Dendritic cell treated with granulocyte-macrophage colony-stimulating factor and Interleukin-4, amounts not matched to agents 40 ng/mL and 50 ng/mL, for 4 days (primary cell): ENCODE results near the gene FFAR1.
"Not testable (repeated sequence)": the region's sequence is repeated elsewhere in the genome, so short reads cannot be mapped to it uniquely, and the experiment has no call there.

Source experiments
- H3K27ac Mint-ChIP-seq: one replicate; pipeline ENCODE4 v1.8.0; 2022; ENCODE audit warnings: mild to moderate bottlenecking, mixed read lengths
- H3K27me3 Mint-ChIP-seq: one replicate; pipeline ENCODE4 v1.8.0; 2022; ENCODE audit warnings: mild to moderate bottlenecking, mixed read lengths
- H3K36me3 Mint-ChIP-seq: one replicate; pipeline ENCODE4 v1.8.0; 2022; ENCODE audit warnings: low read depth, mixed read lengths
- H3K4me1 Mint-ChIP-seq: one replicate; pipeline ENCODE4 v1.8.0; 2022; ENCODE audit warnings: low read depth, mixed read lengths
- H3K4me3 Mint-ChIP-seq: one replicate; pipeline ENCODE4 v1.8.0; 2022; ENCODE audit warnings: mild to moderate bottlenecking, moderate library complexity, mixed read lengths
- H3K9me3 Mint-ChIP-seq: one replicate; pipeline ENCODE4 v1.8.0; 2022; ENCODE audit warnings: mixed read lengths
- intact Hi-C: fragments of 100-400 bp; cut with micrococcal nuclease; formaldehyde crosslinking; loops from one replicate; pipeline ENCODE4 v1.15.0; 2022

FFAR1 gene

GRCh38 chr19:35352448-35353304 lies 5.0 kb downstream of the FFAR1 start:
- peaks cover 51% of the 10 kb centered on the region for H3K4me1 Mint-ChIP-seq
- H3K9me3 Mint-ChIP-seq = no peaks in the 10 kb centered on the region
- no peaks in the 10 kb centered on the region for H3K36me3 Mint-ChIP-seq
- no peak overlapping the region for H3K27ac Mint-ChIP-seq
- H3K27me3 Mint-ChIP-seq = peaks cover 33% of the 10 kb centered on the region
- H3K4me3 Mint-ChIP-seq = no peak overlapping the region
- intact Hi-C loops = loop anchor here (2.0 to 10.0 kb wide), 3 partner anchors 62 to 240 kb away; no protein-coding TSS in a partner anchor

- intact Hi-C loops = loop anchor here (2.0 to 10.0 kb wide), 3 partner anchors 61 to 239 kb away; no protein-coding TSS in a partner anchor
- Mint-ChIP-seq H3K36me3 (no peaks in the 10 kb centered on the region), H3K27ac (no peak overlapping the region), H3K27me3 (peaks cover 33% of the 10 kb centered on the region), H3K4me1 (peaks cover 54% of the 10 kb centered on the region), H3K9me3 (no peaks in the 10 kb centered on the region), H3K4me3 (no peak overlapping the region)
Observed at GRCh38 chr19:35353635-35354034, 5.9 kb downstream of the FFAR1 start.

GRCh38 chr19:35354898-35355297 lies 7.2 kb downstream of the FFAR1 start:
- peaks cover 46% of the 10 kb centered on the region for H3K4me1 Mint-ChIP-seq
- H3K36me3 Mint-ChIP-seq = no peaks in the 10 kb centered on the region
- H3K27me3 Mint-ChIP-seq = peaks cover 25% of the 10 kb centered on the region
- H3K27ac Mint-ChIP-seq = no peak overlapping the region
- intact Hi-C loops = loop anchor here (5.0 to 10.0 kb wide), 2 partner anchors 60 to 237 kb away; no protein-coding TSS in a partner anchor
- no peak overlapping the region for H3K4me3 Mint-ChIP-seq
- H3K9me3 Mint-ChIP-seq = no peaks in the 10 kb centered on the region

GRCh38 chr19:35355791-35356460 lies 8.2 kb downstream of the FFAR1 start:
- H3K27me3 Mint-ChIP-seq = peaks cover 18% of the 10 kb centered on the region
- H3K4me3 Mint-ChIP-seq = no peak overlapping the region
- H3K9me3 Mint-ChIP-seq = no peaks in the 10 kb centered on the region
- peak overlapping the region; percentile 64 for H3K27ac Mint-ChIP-seq
- peaks cover 37% of the 10 kb centered on the region for H3K4me1 Mint-ChIP-seq
- intact Hi-C loops = loop anchor here (10.0 kb wide), 1 partner anchor 59 kb away; no protein-coding TSS in a partner anchor
- H3K36me3 Mint-ChIP-seq = no peaks in the 10 kb centered on the region

- intact Hi-C loops = loop anchor here (10.0 kb wide), 1 partner anchor 57 kb away; no protein-coding TSS in a partner anchor
- H3K36me3 Mint-ChIP-seq = no peaks in the 10 kb centered on the region
- H3K4me1 Mint-ChIP-seq = peaks cover 28% of the 10 kb centered on the region
- no peaks in the 10 kb centered on the region for H3K9me3 Mint-ChIP-seq
- H3K27me3 Mint-ChIP-seq = peaks cover 4% of the 10 kb centered on the region
- H3K27ac Mint-ChIP-seq = peak within 1 kb of the TSS; percentile 60
- H3K4me3 Mint-ChIP-seq = peak within 1 kb of the TSS; percentile 39
Observed at GRCh38 chr19:35357867-35358573, 10.3 kb downstream of the FFAR1 start, which contains the start of gene FFAR3. FFAR3 (plus strand) TSS chr19:35358460; CDS start chr19:35358891, 431 bp downstream.

GRCh38 chr19:35358834-35359233 lies 11.1 kb downstream of the FFAR1 start:
- Mint-ChIP-seq H3K4me1 (peaks cover 28% of the 10 kb centered on the region), H3K27ac (peak overlapping the region; percentile 60), H3K4me3 (peak overlapping the region; percentile 39)
- not testable (repeated sequence) for H3K9me3 Mint-ChIP-seq, H3K36me3 Mint-ChIP-seq, H3K27me3 Mint-ChIP-seq
- intact Hi-C loops = loop anchor here (10.0 kb wide), 1 partner anchor 56 kb away; no protein-coding TSS in a partner anchor

- H3K9me3 Mint-ChIP-seq = not testable (repeated sequence)
Observed at GRCh38 chr19:35359395-35359794, 11.7 kb downstream of the FFAR1 start.

GRCh38 chr19:35360081-35360480 lies 12.4 kb downstream of the FFAR1 start:
- H3K9me3 Mint-ChIP-seq, H3K4me3 Mint-ChIP-seq, H3K27ac Mint-ChIP-seq, H3K36me3 Mint-ChIP-seq, H3K27me3 Mint-ChIP-seq, intact Hi-C loops: not testable (repeated sequence)
- H3K4me1 Mint-ChIP-seq = peaks cover 28% of the 10 kb centered on the region

More at GRCh38 chr19:35359395-35359794, 11.7 kb downstream of the FFAR1 start:
- H3K36me3 Mint-ChIP-seq, H3K27me3 Mint-ChIP-seq, H3K4me3 Mint-ChIP-seq: not testable (repeated sequence)
- H3K27ac Mint-ChIP-seq = peak overlapping the region; percentile 60
- peaks cover 28% of the 10 kb centered on the region for H3K4me1 Mint-ChIP-seq
- intact Hi-C loops = loop anchor here (10.0 kb wide), 1 partner anchor 55 kb away; no protein-coding TSS in a partner anchor

- Mint-ChIP-seq H3K4me3 (no peak overlapping the region), H3K27me3 (peaks cover 2% of the 10 kb centered on the region), H3K9me3 (no peaks in the 10 kb centered on the region), H3K27ac (no peak overlapping the region), H3K4me1 (peaks cover 26% of the 10 kb centered on the region), H3K36me3 (no peaks in the 10 kb centered on the region)
- intact Hi-C loops = no loop called here
Observed at GRCh38 chr19:35360880-35361420, 13.2 kb downstream of the FFAR1 start.

- H3K27ac Mint-ChIP-seq = no peak overlapping the region
- intact Hi-C loops = no loop called here
- peaks cover 16% of the 10 kb centered on the region for H3K4me1 Mint-ChIP-seq
- no peaks in the 10 kb centered on the region for H3K9me3 Mint-ChIP-seq
- H3K36me3 Mint-ChIP-seq = no peaks in the 10 kb centered on the region
- H3K27me3 Mint-ChIP-seq = no peaks in the 10 kb centered on the region
- H3K4me3 Mint-ChIP-seq = no peak overlapping the region
Observed at GRCh38 chr19:35362261-35363000, 14.7 kb downstream of the FFAR1 start.

GRCh38 chr19:35363001-35363590 lies 15.4 kb downstream of the FFAR1 start:
- no peaks in the 10 kb centered on the region for H3K9me3 Mint-ChIP-seq
- H3K27ac Mint-ChIP-seq = no peak overlapping the region
- no peaks in the 10 kb centered on the region for H3K27me3 Mint-ChIP-seq
- H3K4me3 Mint-ChIP-seq = no peak overlapping the region
- intact Hi-C loops = no loop called here
- no peaks in the 10 kb centered on the region for H3K36me3 Mint-ChIP-seq
- H3K4me1 Mint-ChIP-seq = peaks cover 9% of the 10 kb centered on the region

GRCh38 chr19:35363711-35364425 lies 16.2 kb downstream of the FFAR1 start:
- Mint-ChIP-seq H3K4me1 (peaks cover 2% of the 10 kb centered on the region), H3K27me3 (no peaks in the 10 kb centered on the region), H3K9me3 (no peaks in the 10 kb centered on the region)

More at GRCh38 chr19:35363711-35364425, 16.2 kb downstream of the FFAR1 start:
- Mint-ChIP-seq H3K4me3 (no peak overlapping the region), H3K27ac (no peak overlapping the region), H3K36me3 (no peaks in the 10 kb centered on the region)
- intact Hi-C loops = no loop called here
